Right lobe of liver (tissue), 4 donors: ENCODE measurements around the gene PCK1.

Experiments
- CTCF ChIP-seq, 4 donors: fragments of 200-600 bp in 3 of 4; fragments of 450-650 bp in 1 of 4; IDR thresholded peaks; one replicate each; pipeline versions ENCODE4 v1.5.1 to v1.8.0; 2016 to 2022; ENCODE audit warnings: antibody characterized with exemption in 4 of 4, mild to moderate bottlenecking in 2 of 4
- POLR2A ChIP-seq: fragments of 450-650 bp; IDR thresholded peaks from one replicate; pipeline ENCODE4 v1.6.1; 2017; ENCODE audit warnings: antibody characterized with exemption, mild to moderate bottlenecking
- donor health status: DM: no; HTN: no; CAD: no.
- donor health status: DM: no; HTN: no; CAD: no.
- donor health status: DM: no; HTN: yes; CAD: no.

DNA sequence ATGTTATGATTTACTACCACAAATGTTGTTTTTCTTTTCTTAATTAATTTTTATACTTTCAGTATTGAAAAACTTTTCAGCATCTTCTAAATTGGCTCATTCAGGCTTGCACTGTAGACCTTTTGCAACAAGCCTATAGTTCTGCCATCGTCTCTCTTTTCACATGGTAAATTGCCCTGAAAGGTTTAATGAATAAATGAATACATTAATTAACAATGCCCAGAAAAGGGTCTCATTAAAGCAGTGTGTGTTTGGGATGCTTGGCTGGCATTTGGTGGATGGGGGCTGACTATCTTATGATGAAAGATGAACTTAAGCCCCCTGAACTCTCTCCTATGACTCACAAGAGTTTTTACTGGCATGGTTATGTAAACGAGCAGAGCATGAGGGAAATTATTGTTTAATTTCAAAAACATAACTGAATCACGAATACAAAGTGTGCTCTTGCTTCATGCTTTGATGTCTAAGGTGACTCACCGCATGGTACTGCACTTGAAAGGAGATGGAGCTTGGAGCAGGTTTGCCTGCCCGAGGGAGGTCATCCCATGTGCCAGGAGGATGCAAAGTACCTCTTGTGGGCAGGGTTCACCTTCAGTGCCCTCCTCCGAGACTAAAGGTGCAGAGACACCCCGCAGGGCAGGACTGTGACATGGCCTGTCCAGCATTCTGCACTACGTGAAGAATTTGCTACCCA, 13.8 kb upstream of the PCK1 start:
- TF ChIP-seq CTCF (IDR thresholded peaks at IDR 0.05) (no peak), POLR2A (no peak)
